ENCODE results near the gene TOPORS.

DNA sequence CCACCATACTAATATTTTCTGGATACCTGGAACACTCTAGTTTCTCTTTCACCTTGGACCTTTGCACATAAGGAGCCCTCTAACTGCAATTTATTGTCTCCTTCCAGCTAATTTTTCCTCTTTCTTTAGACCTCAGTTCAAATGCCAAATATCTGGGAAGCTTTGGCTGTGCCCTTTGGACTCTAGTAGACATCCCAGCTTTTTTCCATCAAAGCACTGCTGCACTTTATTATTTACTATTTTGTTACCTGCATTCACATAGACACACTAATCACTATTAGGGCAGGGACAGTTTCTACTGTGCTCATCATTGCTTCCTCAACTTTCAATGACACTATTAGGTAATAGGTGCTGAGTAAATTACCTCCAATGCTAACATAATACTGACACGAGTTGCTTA lies 28.5 kb downstream of the TOPORS start:
- TF ChIP-seq, protein P1, sequence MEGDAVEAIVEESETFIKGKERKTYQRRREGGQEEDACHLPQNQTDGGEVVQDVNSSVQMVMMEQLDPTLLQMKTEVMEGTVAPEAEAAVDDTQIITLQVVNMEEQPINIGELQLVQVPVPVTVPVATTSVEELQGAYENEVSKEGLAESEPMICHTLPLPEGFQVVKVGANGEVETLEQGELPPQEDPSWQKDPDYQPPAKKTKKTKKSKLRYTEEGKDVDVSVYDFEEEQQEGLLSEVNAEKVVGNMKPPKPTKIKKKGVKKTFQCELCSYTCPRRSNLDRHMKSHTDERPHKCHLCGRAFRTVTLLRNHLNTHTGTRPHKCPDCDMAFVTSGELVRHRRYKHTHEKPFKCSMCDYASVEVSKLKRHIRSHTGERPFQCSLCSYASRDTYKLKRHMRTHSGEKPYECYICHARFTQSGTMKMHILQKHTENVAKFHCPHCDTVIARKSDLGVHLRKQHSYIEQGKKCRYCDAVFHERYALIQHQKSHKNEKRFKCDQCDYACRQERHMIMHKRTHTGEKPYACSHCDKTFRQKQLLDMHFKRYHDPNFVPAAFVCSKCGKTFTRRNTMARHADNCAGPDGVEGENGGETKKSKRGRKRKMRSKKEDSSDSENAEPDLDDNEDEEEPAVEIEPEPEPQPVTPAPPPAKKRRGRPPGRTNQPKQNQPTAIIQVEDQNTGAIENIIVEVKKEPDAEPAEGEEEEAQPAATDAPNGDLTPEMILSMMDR (IDR thresholded peaks at IDR 0.05) = no peak
- no peak for TF ChIP-seq EZH2 (IDR thresholded peaks at IDR 0.05; ENCODE audit: borderline replicate concordance, insufficient read depth, low read depth, low read length, poor library complexity, severe bottlenecking)

Data from B cell (primary cell).